ENCODE measurements around the gene EEF1AKMT1.

The EEF1AKMT1 gene

GRCh38 chr13:20773194-20774080, at the start of gene EEF1AKMT1:
TSS of gene EEF1AKMT1 (minus strand) at chr13:20773961. CDS start at chr13:20757598, 16,363 bp downstream.
- peak; percentile 96 for DNase-seq

- DNase-seq, result no peak
Measured at GRCh38 chr13:20823071-20823470, 49.3 kb upstream of the EEF1AKMT1 start.

- DNase-seq, result no peak
Measured at GRCh38 chr13:20822406-20822805, 48.6 kb upstream of the EEF1AKMT1 start.

GRCh38 chr13:20819715-20820114, 46.0 kb upstream of the EEF1AKMT1 start:
- DNase-seq, result no peak

- DNase-seq, result no peak
Measured at GRCh38 chr13:20815464-20815863, 41.7 kb upstream of the EEF1AKMT1 start.

GRCh38 chr13:20814224-20814910, 40.6 kb upstream of the EEF1AKMT1 start:
- peak; percentile 64 for DNase-seq

GRCh38 chr13:20812890-20813289, 39.1 kb upstream of the EEF1AKMT1 start:
- DNase-seq, result no peak

GRCh38 chr13:20810808-20811207, 37.0 kb upstream of the EEF1AKMT1 start:
- DNase-seq, result no peak

- DNase-seq, result no peak
Measured at GRCh38 chr13:20808874-20809273, 35.1 kb upstream of the EEF1AKMT1 start.

- no peak for DNase-seq
Measured at GRCh38 chr13:20803180-20803965, 29.6 kb upstream of the EEF1AKMT1 start.

GRCh38 chr13:20801707-20802106, 27.9 kb upstream of the EEF1AKMT1 start:
- DNase-seq, result no peak

GRCh38 chr13:20799726-20800416, 26.1 kb upstream of the EEF1AKMT1 start:
- no peak for DNase-seq

- no peak for DNase-seq
Measured at GRCh38 chr13:20798027-20798426, 24.3 kb upstream of the EEF1AKMT1 start.

- DNase-seq, result no peak
Measured at GRCh38 chr13:20796791-20797508, 23.2 kb upstream of the EEF1AKMT1 start.

GRCh38 chr13:20789665-20790064, 15.9 kb upstream of the EEF1AKMT1 start:
- no peak for DNase-seq

- no peak for DNase-seq
Measured at GRCh38 chr13:20788312-20788711, 14.6 kb upstream of the EEF1AKMT1 start.

GRCh38 chr13:20787180-20787579, 13.4 kb upstream of the EEF1AKMT1 start:
- no peak for DNase-seq

GRCh38 chr13:20782116-20782708, 8.5 kb upstream of the EEF1AKMT1 start:
- no peak for DNase-seq

- no peak for DNase-seq
Measured at GRCh38 chr13:20780317-20780716, 6.6 kb upstream of the EEF1AKMT1 start.

- no peak for DNase-seq
Measured at GRCh38 chr13:20779405-20779804, 5.6 kb upstream of the EEF1AKMT1 start.

- no peak for DNase-seq
Measured at GRCh38 chr13:20778311-20778710, 4.5 kb upstream of the EEF1AKMT1 start.

GRCh38 chr13:20776751-20777150, 3.0 kb upstream of the EEF1AKMT1 start:
- DNase-seq, result no peak
